ENCODE results near the gene MAFG.

MAFG gene

GRCh38 chr17:81956607-81957589 lies 29.4 kb upstream of the MAFG start:
- H4K91ac ChIP-seq (ENCODE audit: low read depth, low read length): peak overlapping the region; percentile 7
- no CpG with 5 or more reads among the region's 45 CpGs for whole genome bisulfite sequencing (ENCODE audit: extremely low coverage, insufficient coverage, insufficient read length)
- no peak overlapping the region for H2AK5ac ChIP-seq (ENCODE audit: low read length)
- H3K4me2 ChIP-seq (ENCODE audit: low read length): no peak overlapping the region
- peaks cover 13% of the 10 kb centered on the region for H3K79me1 ChIP-seq (ENCODE audit: low read length)
- peaks cover 3% of the 10 kb centered on the region for H3K79me2 ChIP-seq (ENCODE audit: control insufficient read depth, insufficient read depth, low read length, poor library complexity)
- H3K27me3 ChIP-seq (ENCODE audit: insufficient read depth, low read length): peaks cover 26% of the 10 kb centered on the region
- no peak overlapping the region for H2BK5ac ChIP-seq (ENCODE audit: low read depth, low read length, poor library complexity)
- peaks cover 0 to 3% of the 10 kb centered on the region in 2 experiments for H3K36me3 ChIP-seq (ENCODE audit: control insufficient read depth in 1 of 2, insufficient read depth in 2 of 2, low read length in 2 of 2)
- no peak overlapping the region for H3K27ac ChIP-seq (ENCODE audit: low read depth, low read length)
- H3K4me1 ChIP-seq (ENCODE audit: control insufficient read depth in 1 of 2, insufficient read depth in 2 of 2, low read length in 2 of 2): peaks cover 18 to 21% of the 10 kb centered on the region in 2 experiments
- no peak overlapping the region for H2BK12ac ChIP-seq (ENCODE audit: low read length)
- no peak overlapping the region for H4K8ac ChIP-seq (ENCODE audit: low read depth, low read length)
- H3K14ac ChIP-seq (ENCODE audit: low read length): no peak overlapping the region
- no peaks in the 10 kb centered on the region for H3K9me3 ChIP-seq (ENCODE audit: insufficient read depth, low read depth, low read length)
- H3K18ac ChIP-seq (ENCODE audit: low read length): no peak overlapping the region
- H2BK120ac ChIP-seq (ENCODE audit: insufficient read depth, low read length, poor library complexity): no peak overlapping the region
- no peak overlapping the region for H2AFZ ChIP-seq (ENCODE audit: insufficient read depth, low read length, poor library complexity)
- no peak overlapping the region for H3K9ac ChIP-seq (ENCODE audit: low read length)
- H3K4me3 ChIP-seq (ENCODE audit: low read depth, low read length): no peak overlapping the region
- DNase-seq: no peak
- no peak overlapping the region for H3K23ac ChIP-seq (ENCODE audit: low read length)
- no peak overlapping the region for H4K12ac ChIP-seq (ENCODE audit: low read depth, low read length)
- H3K4ac ChIP-seq (ENCODE audit: low read depth, low read length): no peak overlapping the region

- no peaks in the 10 kb centered on the region for H3K9me3 ChIP-seq (ENCODE audit: insufficient read depth, low read depth, low read length)
- peaks cover 18% of the 10 kb centered on the region for H3K27me3 ChIP-seq (ENCODE audit: insufficient read depth, low read length)
- H3K14ac ChIP-seq (ENCODE audit: low read length): no peak overlapping the region
- H3K36me3 ChIP-seq (ENCODE audit: control insufficient read depth in 1 of 2, insufficient read depth in 2 of 2, low read length in 2 of 2): peaks cover 0 to 3% of the 10 kb centered on the region in 2 experiments
- peaks cover 13% of the 10 kb centered on the region for H3K79me1 ChIP-seq (ENCODE audit: low read length)
- no peak overlapping the region for H2AFZ ChIP-seq (ENCODE audit: insufficient read depth, low read length, poor library complexity)
- H3K4me1 ChIP-seq (ENCODE audit: control insufficient read depth in 1 of 2, insufficient read depth in 2 of 2, low read length in 2 of 2): peaks cover 18% of the 10 kb centered on the region in 2 experiments
- no peak overlapping the region for H3K4ac ChIP-seq (ENCODE audit: low read depth, low read length)
- no peak overlapping the region for H3K23ac ChIP-seq (ENCODE audit: low read length)
- peak overlapping the region; percentile 1 for H3K18ac ChIP-seq (ENCODE audit: low read length)
- no CpG with 5 or more reads among the region's 13 CpGs for WGBS (ENCODE audit: extremely low coverage, insufficient coverage, insufficient read length)
- DNase-seq: no peak
- no peak overlapping the region for H3K27ac ChIP-seq (ENCODE audit: low read depth, low read length)
- H2AK5ac ChIP-seq (ENCODE audit: low read length): peak overlapping the region; percentile 3
- no peak overlapping the region for H4K12ac ChIP-seq (ENCODE audit: low read depth, low read length)
- H3K4me3 ChIP-seq (ENCODE audit: low read depth, low read length): no peak overlapping the region
- peaks cover 3% of the 10 kb centered on the region for H3K79me2 ChIP-seq (ENCODE audit: control insufficient read depth, insufficient read depth, low read length, poor library complexity)
- H2BK120ac ChIP-seq (ENCODE audit: insufficient read depth, low read length, poor library complexity): no peak overlapping the region
- no peak overlapping the region for H3K4me2 ChIP-seq (ENCODE audit: low read length)
- H4K91ac ChIP-seq (ENCODE audit: low read depth, low read length): peak overlapping the region; percentile 7
- no peak overlapping the region for H3K9ac ChIP-seq (ENCODE audit: low read length)
- H2BK12ac ChIP-seq (ENCODE audit: low read length): no peak overlapping the region
- no peak overlapping the region for H2BK5ac ChIP-seq (ENCODE audit: low read depth, low read length, poor library complexity)
- H4K8ac ChIP-seq (ENCODE audit: low read depth, low read length): no peak overlapping the region
Measured at GRCh38 chr17:81955756-81956544, 28.4 kb upstream of the MAFG start.

- Histone ChIP-seq H2BK12ac (ENCODE audit: low read length) (no peak overlapping the region), H3K23ac (ENCODE audit: low read length) (no peak overlapping the region), H3K9me3 (ENCODE audit: insufficient read depth, low read depth, low read length) (no peaks in the 10 kb centered on the region), H3K4me1 (ENCODE audit: control insufficient read depth in 1 of 2, insufficient read depth in 2 of 2, low read length in 2 of 2) (peaks cover 14 to 17% of the 10 kb centered on the region in 2 experiments), H3K4me2 (ENCODE audit: low read length) (no peak overlapping the region), H3K4me3 (ENCODE audit: low read depth, low read length) (no peak overlapping the region), H3K79me1 (ENCODE audit: low read length) (peaks cover 8% of the 10 kb centered on the region), H3K18ac (ENCODE audit: low read length) (no peak overlapping the region), H2BK120ac (ENCODE audit: insufficient read depth, low read length, poor library complexity) (no peak overlapping the region), H3K27ac (ENCODE audit: low read depth, low read length) (no peak overlapping the region), H4K91ac (ENCODE audit: low read depth, low read length) (no peak overlapping the region), H4K8ac (ENCODE audit: low read depth, low read length) (no peak overlapping the region), H3K27me3 (ENCODE audit: insufficient read depth, low read length) (peaks cover 10% of the 10 kb centered on the region), H3K79me2 (ENCODE audit: control insufficient read depth, insufficient read depth, low read length, poor library complexity) (peaks cover 3% of the 10 kb centered on the region), H3K14ac (ENCODE audit: low read length) (no peak overlapping the region), H3K9ac (ENCODE audit: low read length) (no peak overlapping the region), H2BK5ac (ENCODE audit: low read depth, low read length, poor library complexity) (no peak overlapping the region), H2AFZ (ENCODE audit: insufficient read depth, low read length, poor library complexity) (no peak overlapping the region), H4K12ac (ENCODE audit: low read depth, low read length) (no peak overlapping the region), H3K36me3 (ENCODE audit: control insufficient read depth in 1 of 2, insufficient read depth in 2 of 2, low read length in 2 of 2) (peaks cover 0 to 3% of the 10 kb centered on the region in 2 experiments), H2AK5ac (ENCODE audit: low read length) (no peak overlapping the region), H3K4ac (ENCODE audit: low read depth, low read length) (no peak overlapping the region)
- WGBS (ENCODE audit: extremely low coverage, insufficient coverage, insufficient read length): no CpG with 5 or more reads among the region's 26 CpGs
- peak; percentile 57 to 66 for DNase-seq
Measured at GRCh38 chr17:81955058-81955681, 27.6 kb upstream of the MAFG start.
